ENCODE measurements around the gene UROC1. TPM values are rescaled to one million over a fixed set of nuclear protein-coding genes. Genes with fewer than 3 reads are reported as not detected.
A peak's percentile ranks its signal among the peaks of the same experiment; 100 is the strongest.

The UROC1 gene
- total and polyA plus RNA-seq, 4 donors: 0.01 to 0.21 (median 0.08) TPM

DNA sequence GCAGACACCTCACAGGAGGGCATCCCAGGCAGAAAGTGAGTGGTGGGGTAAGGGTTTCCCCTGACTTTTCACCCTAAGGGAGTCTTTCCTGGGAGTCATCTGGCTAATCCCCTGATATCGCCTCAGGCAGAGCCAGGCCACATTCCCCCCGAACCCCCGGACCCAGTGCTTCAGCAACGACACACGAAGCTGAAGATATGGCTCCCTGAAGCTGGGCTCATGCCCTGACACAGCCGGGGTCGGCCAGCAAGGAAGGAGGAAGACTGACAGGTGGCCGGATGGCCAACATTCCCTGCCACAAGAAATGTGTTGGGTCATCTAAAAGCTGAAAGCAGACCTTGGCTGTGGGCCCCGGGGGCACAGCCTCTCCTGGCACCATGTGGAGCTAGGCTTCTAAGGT lies 20.7 kb upstream of the UROC1 start:
- Histone ChIP-seq H3K9ac (ENCODE audit: insufficient read depth in 1 of 2, low read length in 2 of 2) (no peak overlapping the region), H3K9me3 (ENCODE audit: control insufficient read depth in 4 of 4, insufficient read depth in 3 of 4, low read length in 3 of 4) (no peaks in the 10 kb centered on the region), H3K36me3 (ENCODE audit: control insufficient read depth in 4 of 4, insufficient read depth in 4 of 4, low read length in 4 of 4) (no peaks in the 10 kb centered on the region), H3K4me1 (ENCODE audit: control insufficient read depth in 5 of 5, insufficient read depth in 5 of 5, low read length in 5 of 5) (peaks cover 0 to 5% (median 0%) of the 10 kb centered on the region in 5 donors), H3K4me3 (no peak overlapping the region), H3K27ac (ENCODE audit: low read depth in 1 of 2, low read length in 1 of 2) (no peak overlapping the region), H3K27me3 (ENCODE audit: control insufficient read depth in 3 of 3, insufficient read depth in 3 of 3, low read length in 2 of 3) (peaks cover 7 to 26% (median 10%) of the 10 kb centered on the region in 3 donors)
- DNase-seq (peak in 1 of 3 donors; percentile 9), ATAC-seq (ENCODE audit: insufficient read depth, low FRiP score) (no peak)
- TF ChIP-seq, protein P1, sequence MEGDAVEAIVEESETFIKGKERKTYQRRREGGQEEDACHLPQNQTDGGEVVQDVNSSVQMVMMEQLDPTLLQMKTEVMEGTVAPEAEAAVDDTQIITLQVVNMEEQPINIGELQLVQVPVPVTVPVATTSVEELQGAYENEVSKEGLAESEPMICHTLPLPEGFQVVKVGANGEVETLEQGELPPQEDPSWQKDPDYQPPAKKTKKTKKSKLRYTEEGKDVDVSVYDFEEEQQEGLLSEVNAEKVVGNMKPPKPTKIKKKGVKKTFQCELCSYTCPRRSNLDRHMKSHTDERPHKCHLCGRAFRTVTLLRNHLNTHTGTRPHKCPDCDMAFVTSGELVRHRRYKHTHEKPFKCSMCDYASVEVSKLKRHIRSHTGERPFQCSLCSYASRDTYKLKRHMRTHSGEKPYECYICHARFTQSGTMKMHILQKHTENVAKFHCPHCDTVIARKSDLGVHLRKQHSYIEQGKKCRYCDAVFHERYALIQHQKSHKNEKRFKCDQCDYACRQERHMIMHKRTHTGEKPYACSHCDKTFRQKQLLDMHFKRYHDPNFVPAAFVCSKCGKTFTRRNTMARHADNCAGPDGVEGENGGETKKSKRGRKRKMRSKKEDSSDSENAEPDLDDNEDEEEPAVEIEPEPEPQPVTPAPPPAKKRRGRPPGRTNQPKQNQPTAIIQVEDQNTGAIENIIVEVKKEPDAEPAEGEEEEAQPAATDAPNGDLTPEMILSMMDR (IDR thresholded peaks at IDR 0.05; ENCODE audit: control extremely low read depth, extremely low read depth): no peak
- WGBS, 2 donors: 70 to 73% methylated on average over 9 of the region's 9 CpGs

DNA sequence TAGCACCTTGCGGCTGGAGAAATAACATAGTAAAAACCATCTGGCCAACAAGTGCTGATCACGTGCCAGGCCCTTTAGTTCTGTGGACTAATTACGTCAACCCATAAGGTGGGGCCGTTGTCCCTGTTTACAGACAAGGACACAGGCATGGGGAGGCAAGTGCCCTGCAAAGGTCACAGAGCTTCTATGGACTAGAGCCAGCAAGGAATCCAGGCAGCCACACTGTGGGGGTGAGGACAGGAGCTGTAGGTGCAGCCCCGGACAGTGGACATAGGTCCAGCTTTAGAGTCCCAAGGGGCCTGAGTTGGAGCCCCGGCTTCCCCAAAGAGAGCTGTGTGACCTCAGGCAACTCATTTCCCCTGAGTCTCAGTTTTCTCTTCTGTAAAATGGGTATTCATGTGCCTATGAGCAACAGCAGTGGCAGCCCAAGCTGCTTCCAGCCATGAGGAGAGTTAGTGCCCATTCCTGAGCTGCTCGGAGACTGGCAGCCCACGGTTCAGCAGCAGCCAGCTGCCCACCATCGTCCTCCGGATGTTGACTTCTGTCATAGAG lies 20.2 kb upstream of the UROC1 start:
- TF ChIP-seq, protein P1 (IDR thresholded peaks at IDR 0.05; ENCODE audit: control extremely low read depth, extremely low read depth): no peak
- no peak overlapping the region for H3K27ac ChIP-seq (ENCODE audit: low read depth in 1 of 2, low read length in 1 of 2)
- 71 to 86% methylated on average over 10 of the region's 10 CpGs for WGBS, 2 donors
- peaks cover 7 to 25% (median 10%) of the 10 kb centered on the region in 3 donors for H3K27me3 ChIP-seq (ENCODE audit: control insufficient read depth in 3 of 3, insufficient read depth in 3 of 3, low read length in 2 of 3)
- peaks cover 0 to 5% (median 0%) of the 10 kb centered on the region in 5 donors for H3K4me1 ChIP-seq (ENCODE audit: control insufficient read depth in 5 of 5, insufficient read depth in 5 of 5, low read length in 5 of 5)
- no peaks in the 10 kb centered on the region for H3K36me3 ChIP-seq (ENCODE audit: control insufficient read depth in 4 of 4, insufficient read depth in 4 of 4, low read length in 4 of 4)
- no peak for ATAC-seq (ENCODE audit: insufficient read depth, low FRiP score)
- DNase-seq: peak in 1 of 3 donors; percentile 5
- H3K9ac ChIP-seq (ENCODE audit: insufficient read depth in 1 of 2, low read length in 2 of 2): no peak overlapping the region
- no peaks in the 10 kb centered on the region for H3K9me3 ChIP-seq (ENCODE audit: control insufficient read depth in 4 of 4, insufficient read depth in 3 of 4, low read length in 3 of 4)
- no peak overlapping the region for H3K4me3 ChIP-seq

DNA sequence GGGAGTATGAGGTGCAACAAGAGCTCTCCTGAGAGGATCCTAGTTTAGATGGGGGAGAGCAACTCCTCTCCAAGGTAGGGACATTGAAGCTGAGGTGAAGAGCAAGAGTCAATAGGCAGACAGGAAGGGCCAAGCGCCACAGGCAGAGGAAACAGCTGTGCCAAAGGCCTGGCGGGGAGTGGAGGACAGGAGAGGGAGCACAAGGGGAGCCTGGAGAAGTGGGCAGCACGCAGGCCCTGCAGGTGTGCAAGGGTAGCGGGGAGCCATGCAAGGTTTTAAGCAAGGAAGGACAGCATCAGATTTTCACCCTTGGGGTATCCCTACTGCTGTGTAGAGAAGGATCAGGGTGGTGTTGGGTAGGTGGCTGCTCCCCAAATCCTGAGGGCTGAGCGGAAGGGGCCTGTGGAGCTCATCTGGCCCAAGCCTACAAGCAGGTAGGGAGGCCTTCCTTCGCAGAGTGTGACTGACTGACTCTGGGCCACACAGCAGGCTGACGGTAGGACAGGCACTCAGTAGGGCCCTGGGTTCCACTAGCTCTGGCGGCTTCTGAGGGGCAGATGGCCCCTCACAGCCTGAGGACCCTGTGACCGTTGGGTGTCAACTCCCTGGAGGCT lies 19.6 kb upstream of the UROC1 start:
- TF ChIP-seq, protein P1 (IDR thresholded peaks at IDR 0.05; ENCODE audit: control extremely low read depth, extremely low read depth): no peak
- WGBS, 2 donors: 65 to 67% methylated on average over 9 of the region's 9 CpGs
- peaks cover 0 to 5% (median 0%) of the 10 kb centered on the region in 5 donors for H3K4me1 ChIP-seq (ENCODE audit: control insufficient read depth in 5 of 5, insufficient read depth in 5 of 5, low read length in 5 of 5)
- peaks cover 7 to 21% (median 10%) of the 10 kb centered on the region in 3 donors for H3K27me3 ChIP-seq (ENCODE audit: control insufficient read depth in 3 of 3, insufficient read depth in 3 of 3, low read length in 2 of 3)
- H3K4me3 ChIP-seq: no peak overlapping the region
- no peaks in the 10 kb centered on the region for H3K9me3 ChIP-seq (ENCODE audit: control insufficient read depth in 4 of 4, insufficient read depth in 3 of 4, low read length in 3 of 4)
- no peak overlapping the region for H3K27ac ChIP-seq (ENCODE audit: low read depth in 1 of 2, low read length in 1 of 2)
- ATAC-seq (ENCODE audit: insufficient read depth, low FRiP score) (no peak), DNase-seq (peak in 1 of 3 donors; percentile 5)
- no peak overlapping the region for H3K9ac ChIP-seq (ENCODE audit: insufficient read depth in 1 of 2, low read length in 2 of 2)
- H3K36me3 ChIP-seq (ENCODE audit: control insufficient read depth in 4 of 4, insufficient read depth in 4 of 4, low read length in 4 of 4): no peaks in the 10 kb centered on the region
